ENCODE data around the gene PITPNC1.

DNA sequence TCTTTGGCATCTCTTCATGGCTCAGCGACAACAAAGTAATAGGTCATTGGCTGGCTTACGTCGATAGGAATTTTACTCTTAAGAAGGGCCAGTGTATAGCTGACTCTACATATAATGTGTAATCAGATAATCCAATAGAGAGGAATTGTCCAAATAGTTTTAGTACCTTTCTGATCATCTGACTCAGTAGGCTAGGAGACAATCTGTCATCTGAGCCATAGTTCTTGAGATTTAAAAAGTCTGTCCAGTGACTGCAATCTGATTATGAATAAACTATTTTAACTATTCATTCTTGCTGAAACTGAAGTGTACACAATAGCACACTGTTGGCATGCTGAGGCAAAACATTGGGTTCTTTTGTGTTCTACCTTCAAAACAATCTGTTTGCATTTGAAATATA lies 319.3 kb downstream of the PITPNC1 start:
- TF ChIP-seq POLR2A (IDR thresholded peaks at IDR 0.05; ENCODE audit: low read depth) (no peak), EP300 (IDR thresholded peaks at IDR 0.05) (no peak), POLR2AphosphoS5 (IDR thresholded peaks at IDR 0.05) (no peak)
- TF ChIP-seq, protein P1, sequence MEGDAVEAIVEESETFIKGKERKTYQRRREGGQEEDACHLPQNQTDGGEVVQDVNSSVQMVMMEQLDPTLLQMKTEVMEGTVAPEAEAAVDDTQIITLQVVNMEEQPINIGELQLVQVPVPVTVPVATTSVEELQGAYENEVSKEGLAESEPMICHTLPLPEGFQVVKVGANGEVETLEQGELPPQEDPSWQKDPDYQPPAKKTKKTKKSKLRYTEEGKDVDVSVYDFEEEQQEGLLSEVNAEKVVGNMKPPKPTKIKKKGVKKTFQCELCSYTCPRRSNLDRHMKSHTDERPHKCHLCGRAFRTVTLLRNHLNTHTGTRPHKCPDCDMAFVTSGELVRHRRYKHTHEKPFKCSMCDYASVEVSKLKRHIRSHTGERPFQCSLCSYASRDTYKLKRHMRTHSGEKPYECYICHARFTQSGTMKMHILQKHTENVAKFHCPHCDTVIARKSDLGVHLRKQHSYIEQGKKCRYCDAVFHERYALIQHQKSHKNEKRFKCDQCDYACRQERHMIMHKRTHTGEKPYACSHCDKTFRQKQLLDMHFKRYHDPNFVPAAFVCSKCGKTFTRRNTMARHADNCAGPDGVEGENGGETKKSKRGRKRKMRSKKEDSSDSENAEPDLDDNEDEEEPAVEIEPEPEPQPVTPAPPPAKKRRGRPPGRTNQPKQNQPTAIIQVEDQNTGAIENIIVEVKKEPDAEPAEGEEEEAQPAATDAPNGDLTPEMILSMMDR (IDR thresholded peaks at IDR 0.05), result no peak

Data from esophagus muscularis mucosa (tissue), 4 donors.